SIG-M5 treated with dmso at 0.1 percent for 504 hours (cell line): ENCODE data around the gene POLR3H.

ENCODE experiments used
- DNase-seq: peaks from one replicate; lab custom pipeline; 2025; ENCODE audit not compliant: unreplicated experiment; lab: John Stamatoyannopoulos, UW

The POLR3H gene

GRCh38 chr22:41488076-41488475 is 56.2 kb downstream of the POLR3H start:
- no peak for DNase-seq

DNA sequence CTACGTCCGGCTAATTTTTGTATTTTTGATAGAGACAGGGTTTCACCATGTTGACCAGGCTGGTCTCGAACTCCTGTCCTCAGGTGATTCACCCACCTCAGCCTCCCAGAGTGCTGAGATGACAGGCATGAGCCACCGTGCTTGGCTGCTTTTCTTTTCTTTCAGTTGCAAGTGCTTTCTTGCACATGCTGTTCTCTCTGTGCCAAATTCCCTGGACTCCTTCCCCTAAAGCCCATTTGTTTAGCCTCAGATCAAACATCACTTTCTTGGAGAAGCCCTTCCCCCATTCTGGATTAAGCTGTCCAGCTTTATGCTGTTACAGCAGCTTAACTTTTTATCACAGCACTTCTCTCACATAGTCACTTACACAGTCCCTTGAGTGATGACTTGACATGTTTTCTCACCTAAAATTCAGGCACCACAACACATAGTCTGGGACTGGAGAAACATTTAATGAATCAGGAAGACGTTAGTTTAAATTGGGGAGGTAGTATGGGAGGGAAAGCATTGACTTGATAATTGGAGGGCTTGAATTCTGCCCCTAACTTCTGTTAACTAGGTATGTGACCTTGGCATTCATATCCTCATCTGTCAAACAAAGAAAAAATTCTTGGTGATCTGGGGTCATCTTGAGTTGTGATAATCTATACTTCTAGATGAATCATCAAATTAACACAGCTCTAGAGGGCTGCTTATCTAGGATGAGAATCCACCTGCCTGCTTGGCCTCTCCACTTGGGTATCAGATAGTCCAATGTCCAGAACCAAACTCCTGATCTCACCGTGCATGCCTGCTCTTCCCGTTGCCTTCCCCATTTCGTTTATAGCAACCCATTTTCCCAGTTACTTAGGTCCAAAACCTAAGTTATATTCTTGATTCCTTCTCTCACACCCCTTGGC is 57.0 kb downstream of the POLR3H start:
- DNase-seq = no peak

GRCh38 chr22:41485033-41485432 is 59.2 kb downstream of the POLR3H start:
- DNase-seq = no peak

GRCh38 chr22:41482319-41482935 is 61.8 kb downstream of the POLR3H start:
- no peak for DNase-seq

- DNase-seq = no peak
These were observed 62.3 kb downstream of the POLR3H start for GRCh38 chr22:41481925-41482318.

GRCh38 chr22:41481131-41481830 is 63.0 kb downstream of the POLR3H start:
- DNase-seq = no peak

DNA sequence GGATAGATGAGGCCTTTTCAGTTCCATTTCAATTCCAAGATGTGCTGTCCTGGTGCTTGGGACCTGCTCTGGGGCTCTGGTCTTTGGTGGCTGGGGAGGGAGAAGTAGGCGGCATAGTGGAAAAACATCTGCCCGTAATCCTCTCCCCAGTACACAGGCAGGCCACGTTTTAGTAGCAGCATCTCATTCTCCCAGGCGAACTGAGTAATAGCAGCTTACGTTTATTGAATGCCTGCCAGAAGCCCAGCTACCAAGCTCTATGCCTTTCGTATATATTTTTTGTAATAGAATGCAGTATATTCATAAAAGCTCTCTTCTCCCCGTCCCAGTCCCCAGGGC is 63.9 kb downstream of the POLR3H start:
- DNase-seq = no peak

- DNase-seq = no peak
These were observed 64.4 kb downstream of the POLR3H start for GRCh38 chr22:41479671-41480396.

DNA sequence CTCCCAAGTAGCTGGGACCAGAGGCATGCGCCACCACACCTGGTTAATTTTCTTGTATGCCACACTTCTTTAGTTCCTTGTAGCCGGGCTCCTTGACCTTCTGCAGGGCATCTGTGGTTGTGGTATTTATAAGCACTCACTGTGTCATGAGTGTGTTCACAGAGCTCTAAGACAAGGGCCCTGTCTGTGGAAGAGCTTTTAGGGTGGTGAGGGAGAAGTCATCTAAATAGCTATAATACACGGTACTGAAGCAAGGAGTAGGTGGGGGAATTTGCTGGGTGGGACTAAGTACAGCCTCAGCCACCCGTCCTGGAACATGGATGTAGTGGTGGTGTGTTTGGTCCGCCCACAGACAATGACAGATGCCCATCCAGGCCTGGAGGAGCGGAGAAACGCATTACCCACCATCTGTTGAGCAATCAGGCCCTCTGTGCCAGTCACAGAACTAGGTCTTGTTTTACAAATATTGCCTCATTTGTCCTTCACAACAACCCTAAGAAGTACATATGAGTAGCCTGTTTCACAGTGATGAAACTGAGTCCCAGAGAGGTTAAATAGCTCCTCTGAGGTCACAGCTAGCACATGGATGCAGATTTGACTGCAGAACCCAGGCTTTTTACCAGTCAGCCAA is 65.3 kb downstream of the POLR3H start:
- DNase-seq = peak; percentile 79

DNA sequence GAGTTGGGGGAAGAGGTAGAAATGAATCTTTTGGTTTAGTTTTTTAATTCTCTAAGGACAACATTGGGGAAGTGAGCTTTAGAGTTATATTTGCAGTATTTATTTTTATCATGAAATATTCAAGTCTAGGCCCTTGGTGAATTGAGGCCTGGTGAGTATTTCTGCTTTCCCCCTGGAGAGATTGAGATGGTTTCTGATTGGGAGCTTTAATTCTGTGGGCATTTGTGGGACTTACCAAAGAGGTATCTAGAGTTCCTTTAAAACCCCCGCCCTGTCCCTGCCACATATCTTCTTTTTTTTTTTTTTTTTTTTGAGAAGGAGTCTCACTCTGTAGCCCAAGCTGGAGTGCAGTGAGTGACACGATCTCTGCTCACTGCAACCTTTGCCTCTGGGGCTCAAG is 65.8 kb downstream of the POLR3H start:
- no peak for DNase-seq
